GM18907 (cell line): ENCODE data around the gene TMEM134.
"Not testable (repeated sequence)": the region's sequence is repeated elsewhere in the genome, so short reads cannot be mapped to it uniquely, and the experiment has no call there.

ENCODE experiments used
- ATAC-seq: cut with Tn5 transposase; IDR thresholded peaks from one replicate; pipeline ENCODE4 v1.9.1; 2021; ENCODE audit warnings: mild to moderate bottlenecking, moderate library complexity; ENCODE audit not compliant: unreplicated experiment

TMEM134 gene

GRCh38 chr11:67439321-67440228 is 29.5 kb downstream of the TMEM134 start:
- no peak for ATAC-seq

- no peak for ATAC-seq
These were observed 30.7 kb downstream of the TMEM134 start for GRCh38 chr11:67438158-67438902.

GRCh38 chr11:67437809-67438157 is 31.3 kb downstream of the TMEM134 start:
- no peak for ATAC-seq

GRCh38 chr11:67437082-67437808 is 31.8 kb downstream of the TMEM134 start, which contains the start of gene PTPRCAP:
Gene PTPRCAP, minus strand, starts transcription at chr11:67437682. Its CDS starts 63 bp downstream, at chr11:67437619.
- peak; percentile 27 for ATAC-seq

GRCh38 chr11:67436459-67437081 is 32.5 kb downstream of the TMEM134 start:
- no peak for ATAC-seq

- no peak for ATAC-seq
These were observed 33.2 kb downstream of the TMEM134 start for GRCh38 chr11:67435727-67436458.

DNA sequence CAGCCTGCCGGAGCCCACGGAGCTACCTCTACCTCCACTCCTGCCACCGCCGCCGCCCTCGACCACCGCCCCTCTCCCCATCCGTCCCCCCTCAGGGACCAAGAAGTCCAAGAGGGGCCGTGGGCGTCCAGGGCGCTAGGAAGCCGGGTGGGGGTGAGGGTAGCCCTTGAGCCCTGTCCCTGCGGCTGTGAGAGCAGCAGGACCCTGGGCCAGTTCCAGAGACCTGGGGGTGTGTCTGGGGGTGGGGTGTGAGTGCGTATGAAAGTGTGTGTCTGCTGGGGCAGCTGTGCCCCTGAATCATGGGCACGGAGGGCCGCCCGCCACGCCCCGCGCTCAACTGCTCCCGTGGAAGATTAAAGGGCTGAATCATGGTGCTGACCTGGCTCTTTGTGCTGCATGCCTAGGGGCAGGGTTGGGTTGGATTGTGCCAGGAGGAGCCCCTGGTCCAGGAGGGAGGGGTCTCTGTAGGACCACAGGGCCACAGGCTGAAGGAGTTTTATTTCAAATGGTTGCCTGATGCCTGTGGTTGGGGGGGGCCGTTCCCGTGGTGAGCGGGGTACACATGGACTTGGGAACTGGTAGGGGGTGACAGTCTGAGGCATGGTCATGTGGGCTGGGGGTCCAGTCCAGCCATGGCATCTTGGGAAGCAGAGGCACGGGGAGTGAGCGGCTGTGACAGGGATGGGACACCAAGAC is 33.9 kb downstream of the TMEM134 start:
- ATAC-seq: no peak

- ATAC-seq: no peak
These were observed 34.6 kb downstream of the TMEM134 start for GRCh38 chr11:67434395-67434881.

DNA sequence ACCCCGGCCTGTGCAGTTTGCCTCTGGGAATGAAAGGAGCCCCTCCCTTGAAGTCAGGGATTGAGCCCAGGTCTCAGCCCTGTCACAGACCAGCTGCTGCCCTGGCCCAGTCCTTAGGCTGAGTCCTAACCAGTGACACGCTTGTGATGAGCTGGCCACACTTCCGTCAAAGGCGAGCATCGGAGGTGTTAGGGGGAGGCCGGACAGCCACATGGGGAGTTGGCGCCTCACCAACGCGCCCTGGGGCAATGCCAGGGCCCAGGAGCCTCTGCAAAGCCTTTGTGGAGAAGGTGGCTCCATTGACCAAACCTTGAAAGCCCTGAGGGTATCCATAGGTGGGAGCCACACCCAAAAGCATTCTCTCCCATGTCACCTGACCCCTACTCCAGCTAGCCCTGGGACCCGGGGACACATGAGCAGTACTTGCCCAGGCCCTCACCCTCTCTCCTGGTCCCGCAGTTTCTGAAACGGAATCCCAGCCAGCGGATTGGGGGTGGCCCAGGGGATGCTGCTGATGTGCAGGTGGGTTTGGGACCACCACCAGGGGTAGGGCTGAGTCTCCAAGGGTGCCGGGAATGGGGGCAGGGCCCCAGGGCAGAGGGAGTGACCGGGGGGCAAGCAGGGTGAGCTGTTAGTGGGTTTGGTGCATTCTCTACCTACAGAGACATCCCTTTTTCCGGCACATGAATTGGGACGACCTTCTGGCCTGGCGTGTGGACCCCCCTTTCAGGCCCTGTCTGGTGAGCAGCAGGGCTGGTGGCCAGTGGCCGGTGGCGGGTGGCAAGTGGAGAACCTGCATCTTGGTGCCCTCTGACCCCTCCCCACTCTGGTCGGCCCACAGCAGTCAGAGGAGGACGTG is 35.3 kb downstream of the TMEM134 start:
- no peak for ATAC-seq

GRCh38 chr11:67432655-67433349 is 36.2 kb downstream of the TMEM134 start:
- ATAC-seq: no peak

DNA sequence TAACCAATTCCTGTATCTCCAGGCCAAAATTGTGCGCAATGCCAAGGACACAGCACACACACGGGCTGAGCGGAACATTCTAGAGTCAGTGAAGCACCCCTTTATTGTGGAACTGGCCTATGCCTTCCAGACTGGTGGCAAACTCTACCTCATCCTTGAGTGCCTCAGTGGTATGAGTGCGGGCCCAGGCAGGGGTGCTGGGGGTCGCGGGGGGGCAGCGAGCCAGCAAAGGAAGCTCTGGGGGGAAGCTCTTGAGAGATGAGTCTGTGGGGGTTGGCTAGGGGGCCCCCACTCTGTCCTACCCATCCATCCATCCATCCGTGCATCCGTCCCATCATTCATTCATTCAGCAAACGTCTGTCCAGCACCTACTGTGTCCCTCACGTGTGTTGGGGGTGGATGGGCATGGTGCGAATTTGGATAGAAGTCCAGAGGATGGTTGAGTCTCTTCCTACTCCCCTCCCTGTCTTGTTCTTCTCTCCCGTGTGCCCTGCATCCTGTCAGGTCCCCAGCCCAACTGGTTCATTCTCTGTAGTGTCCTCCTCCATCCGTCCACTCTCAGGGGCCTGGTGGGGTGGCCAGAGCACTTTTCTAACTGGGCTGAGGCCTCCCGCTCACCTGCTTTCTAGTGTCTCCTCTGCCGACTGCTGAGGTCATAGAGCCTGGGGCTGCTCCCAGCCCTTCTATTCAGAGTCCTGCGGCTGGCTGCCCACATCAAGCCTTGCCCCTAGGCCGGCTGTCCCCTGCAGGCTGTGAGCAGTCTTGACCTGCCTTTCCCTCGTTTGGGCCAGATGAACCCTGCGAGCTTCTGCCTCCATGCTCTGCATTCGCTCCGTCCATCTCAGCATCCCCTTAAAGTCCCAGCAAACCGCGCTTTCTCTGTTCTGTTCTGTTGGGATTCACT is 37.5 kb downstream of the TMEM134 start:
- ATAC-seq: no peak

GRCh38 chr11:67429722-67430121 is 39.3 kb downstream of the TMEM134 start:
- ATAC-seq: no peak

DNA sequence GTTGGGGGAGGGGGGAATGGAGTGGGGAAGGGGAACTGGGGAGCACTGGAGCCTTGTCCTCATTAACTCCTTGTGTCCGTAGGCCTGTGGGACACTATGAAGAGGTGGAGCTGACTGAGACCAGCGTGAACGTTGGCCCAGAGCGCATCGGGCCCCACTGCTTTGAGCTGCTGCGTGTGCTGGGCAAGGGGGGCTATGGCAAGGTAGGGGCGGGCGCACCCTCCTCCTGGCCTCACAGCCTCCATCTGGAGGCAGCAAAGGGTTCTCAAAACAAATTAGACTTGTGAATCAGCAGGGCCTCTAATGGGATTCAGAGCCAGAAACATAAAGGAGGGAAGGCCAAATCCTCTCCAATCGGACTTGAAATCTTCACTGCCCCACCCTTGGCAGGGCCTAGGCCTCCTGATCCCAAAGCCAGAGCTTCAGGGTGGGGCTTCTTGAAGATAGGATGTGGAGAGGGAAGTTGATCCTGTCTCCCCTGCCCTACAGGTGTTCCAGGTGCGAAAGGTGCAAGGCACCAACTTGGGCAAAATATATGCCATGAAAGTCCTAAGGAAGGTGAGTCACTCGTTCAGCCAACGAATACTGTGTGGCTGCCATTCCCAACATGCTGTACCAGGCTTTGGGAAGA is 39.9 kb downstream of the TMEM134 start:
- ATAC-seq: peak; percentile 3

DNA sequence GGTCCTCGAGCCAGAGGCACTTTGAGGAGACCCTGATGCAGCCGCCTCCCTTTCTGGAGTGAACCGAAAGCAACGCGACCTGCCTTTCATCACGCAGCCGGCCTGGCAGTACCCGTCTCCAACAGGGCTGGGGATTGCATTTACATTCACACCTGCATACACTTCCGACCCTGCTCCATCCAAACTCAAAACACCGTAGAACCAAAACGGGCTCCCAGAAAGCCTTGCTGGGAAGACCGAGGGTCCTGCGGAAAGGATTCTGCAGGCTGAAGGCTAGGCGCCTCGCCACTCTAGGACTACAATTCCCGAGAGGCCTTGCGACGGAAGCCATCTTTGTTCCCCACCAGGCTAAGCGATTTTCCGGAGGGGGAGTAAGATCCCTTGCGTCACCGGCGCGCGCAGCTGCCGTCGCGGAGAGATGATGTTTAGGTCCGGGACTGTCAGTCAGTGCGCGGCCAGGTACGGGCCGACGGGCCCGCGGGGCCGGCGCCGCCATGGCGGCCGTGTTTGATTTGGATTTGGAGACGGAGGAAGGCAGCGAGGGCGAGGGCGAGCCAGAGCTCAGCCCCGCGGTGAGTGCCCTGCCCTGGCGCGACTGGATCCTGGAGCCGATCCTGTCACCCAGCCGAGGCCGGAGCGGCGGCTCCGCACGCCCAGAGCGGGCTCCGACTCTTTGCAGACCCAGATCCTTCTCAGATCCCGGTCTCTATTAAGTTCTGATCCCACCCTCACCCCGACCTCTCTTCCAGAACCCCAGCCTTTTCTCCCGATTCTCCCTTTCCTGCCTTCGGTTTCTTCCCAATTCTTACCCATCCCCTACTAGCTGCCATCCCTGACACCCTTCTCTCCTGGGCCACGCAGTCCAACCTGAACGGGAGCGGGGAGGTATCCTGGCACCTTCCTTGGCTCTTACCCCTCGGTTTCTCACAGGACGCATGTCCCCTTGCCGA is 40.7 kb downstream of the TMEM134 start, which contains the start of gene RPS6KB2:
TSS of gene RPS6KB2 (plus strand) at position 443 of the 950 bp plus-strand sequence. CDS start at position 495, 52 bp downstream.
- peak; percentile 78 for ATAC-seq

DNA sequence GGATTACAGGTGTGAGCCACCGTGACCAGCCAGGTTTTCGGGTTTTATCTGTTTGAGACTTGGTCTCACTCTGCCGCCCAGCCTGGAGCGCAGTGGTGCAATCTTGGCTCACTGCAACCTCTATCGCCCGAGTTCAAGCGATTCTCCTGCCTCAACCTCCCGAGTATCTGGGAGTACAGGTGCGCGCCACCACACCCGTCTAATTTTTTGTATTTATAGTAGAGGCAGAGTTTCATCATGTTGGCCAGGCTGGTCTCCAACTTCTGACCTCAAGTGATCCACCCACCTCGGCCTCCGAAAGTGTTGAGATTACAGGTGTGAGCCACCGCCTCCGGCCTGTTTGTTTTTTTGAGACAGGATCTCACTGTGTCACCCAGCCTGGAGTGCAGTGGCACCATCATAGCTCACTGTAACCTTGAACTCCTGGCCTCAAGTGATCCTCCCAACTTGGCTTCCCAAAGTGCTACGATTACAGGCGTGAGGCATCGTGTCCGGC is 41.6 kb downstream of the TMEM134 start:
- ATAC-seq: not testable (repeated sequence)
